SK-N-MC (cell line): ENCODE results near the gene GNPTAB.
A peak's percentile ranks its signal among the peaks of the same experiment; 100 is the strongest.

ENCODE experiments used
- DNase-seq: peaks from one replicate; pipeline ENCODE4 v3.0.0-alpha.2; 2011; ENCODE audit warnings: low read depth, low spot score
- H3K27ac ChIP-seq: fragments of 200-600 bp; sonication (generic); 2 replicates; pipeline ENCODE4 v1.5.1; 2016; ENCODE audit warnings: mixed run types
- H3K36me3 ChIP-seq: fragments of 200-600 bp; sonication (generic); 2 replicates; pipeline ENCODE4 v1.6.1; 2017; ENCODE audit warnings: antibody characterized with exemption, low read length, mixed read lengths; ENCODE audit not compliant: insufficient read depth
- H3K4me3 ChIP-seq: fragments of 200-600 bp; sonication (generic); 2 replicates; pipeline ENCODE4 v1.5.1; 2016
- H3K9ac ChIP-seq: fragments of 200-600 bp; sonication (generic); 2 replicates; pipeline ENCODE4 v1.8.0; 2017; ENCODE audit warnings: mixed run types, mixed read lengths; ENCODE audit not compliant: insufficient read length
- H3K9me3 ChIP-seq: fragments of 200-600 bp; sonication (generic); 2 replicates; pipeline ENCODE4 v1.6.1; 2017; ENCODE audit warnings: low read depth, mild to moderate bottlenecking, antibody characterized with exemption, low read length, moderate library complexity, mixed read lengths
- EZH2 ChIP-seq: fragments of 200-600 bp; sonication (generic); IDR thresholded peaks from one replicate; pipeline ENCODE4 v1.6.1; 2017; ENCODE audit warnings: antibody characterized with exemption
- FOXP2 ChIP-seq: optimal IDR thresholded peaks from 2 replicates; pipeline ENCODE3; 2011; ENCODE audit warnings: mild to moderate bottlenecking, moderate library complexity; ENCODE audit not compliant: insufficient read depth; ENCODE audit errors: extremely low read length, control extremely low read depth
- POLR2AphosphoS5 ChIP-seq: IDR thresholded peaks from 2 replicates; pipeline ENCODE4 v1.6.1; 2012; ENCODE audit warnings: mild to moderate bottlenecking, low read depth, low read length, borderline replicate concordance

The GNPTAB gene

DNA sequence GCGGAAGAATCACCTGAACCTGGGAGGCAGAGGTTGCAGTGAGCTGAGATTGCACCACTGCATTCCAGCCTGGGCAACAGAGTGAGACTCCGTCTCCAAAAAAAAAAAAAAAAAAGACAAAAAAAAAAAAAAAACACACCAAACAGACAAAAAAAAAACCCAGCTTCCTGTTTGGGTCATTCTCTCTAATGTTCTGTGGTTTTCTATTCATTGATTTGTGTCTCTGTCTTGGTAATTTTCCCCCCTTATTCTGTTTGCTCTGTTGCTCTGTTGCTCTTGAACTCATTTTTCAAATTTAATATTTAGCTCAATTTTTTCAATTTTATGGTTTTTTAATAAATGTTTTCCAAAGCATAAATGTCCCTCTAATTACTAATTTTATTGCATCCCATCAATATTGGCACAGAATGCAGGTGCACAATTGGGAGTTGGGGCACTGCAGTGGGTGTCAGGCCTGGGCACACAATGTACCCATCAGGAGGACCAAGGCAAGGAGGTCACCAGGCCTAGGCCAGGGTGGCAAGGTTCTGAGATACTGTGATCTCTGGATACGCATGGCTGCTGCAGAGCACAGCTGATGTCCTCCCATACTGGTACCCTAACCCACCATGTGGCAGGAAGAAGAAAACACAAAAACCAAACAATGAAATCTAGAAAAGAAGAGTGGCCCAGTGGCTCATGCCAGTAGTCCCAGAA lies 8.0 kb upstream of the GNPTAB start:
- H3K4me3 ChIP-seq: no peak overlapping the region
- no peak overlapping the region for H3K9ac ChIP-seq
- no peaks in the 10 kb centered on the region for H3K36me3 ChIP-seq
- H3K9me3 ChIP-seq: no peaks in the 10 kb centered on the region
- TF ChIP-seq EZH2: no peak
- no peak for TF ChIP-seq FOXP2
- no peak for TF ChIP-seq POLR2AphosphoS5
- DNase-seq: no peak
- H3K27ac ChIP-seq: no peak overlapping the region

DNA sequence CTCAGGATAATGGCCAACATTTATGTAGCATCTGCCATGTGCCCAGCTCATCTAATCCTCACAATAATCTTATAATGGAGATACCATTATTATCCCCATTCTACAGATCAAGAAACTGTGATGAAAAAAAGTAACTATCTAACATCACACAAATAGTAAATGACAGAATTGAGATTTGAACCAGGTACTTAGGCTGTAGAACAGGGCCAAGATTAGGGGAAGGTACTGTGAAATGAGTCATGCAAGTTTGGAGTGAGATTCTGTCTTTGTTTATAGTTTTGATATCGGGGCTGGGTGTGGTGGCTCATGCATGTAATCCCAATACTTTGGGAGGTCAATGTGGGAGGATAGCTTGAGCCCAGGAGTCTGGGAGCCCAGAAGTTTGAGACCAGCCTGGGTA lies 1.3 kb upstream of the GNPTAB start:
- TF ChIP-seq FOXP2 (no peak), EZH2 (no peak), POLR2AphosphoS5 (no peak)
- Histone ChIP-seq H3K9me3 (no peaks in the 10 kb centered on the region), H3K9ac (no peak overlapping the region), H3K36me3 (no peaks in the 10 kb centered on the region), H3K4me3 (no peak overlapping the region), H3K27ac (no peak overlapping the region)
- DNase-seq: no peak

DNA sequence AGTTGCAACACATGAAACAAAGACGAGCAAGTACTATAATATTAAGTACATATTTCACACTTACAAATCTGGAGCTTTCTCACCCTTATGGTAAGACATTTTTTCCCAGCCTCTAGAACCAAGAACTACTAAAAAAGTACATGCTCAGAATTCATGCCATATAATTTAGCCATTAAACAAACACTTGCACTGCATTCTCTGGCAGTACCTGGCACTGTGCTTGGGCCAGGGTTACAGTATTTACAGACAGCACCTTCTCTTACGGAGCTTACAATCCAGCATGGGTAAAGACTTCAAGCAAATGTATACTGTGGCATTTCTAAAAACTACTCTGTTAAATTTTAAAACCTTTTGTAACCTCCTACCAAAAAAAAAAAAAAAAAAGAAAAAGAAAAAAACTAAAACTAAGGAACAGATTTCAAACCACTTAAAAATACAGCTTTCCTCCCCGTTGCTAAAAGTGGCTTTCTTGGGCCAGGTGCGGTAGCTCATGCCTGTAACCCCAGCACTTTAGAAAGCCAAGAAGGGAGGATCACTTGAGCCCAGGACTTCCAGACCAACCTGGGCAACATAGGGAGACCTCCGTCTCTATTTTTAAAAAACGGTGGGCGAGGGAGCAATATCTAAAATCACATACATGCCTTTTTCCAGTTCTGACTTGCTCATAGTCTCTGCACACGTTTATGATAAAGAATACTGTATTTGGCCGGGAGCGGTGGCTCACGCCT lies 956 bp downstream of the GNPTAB start:
- no peak overlapping the region for H3K27ac ChIP-seq

DNA sequence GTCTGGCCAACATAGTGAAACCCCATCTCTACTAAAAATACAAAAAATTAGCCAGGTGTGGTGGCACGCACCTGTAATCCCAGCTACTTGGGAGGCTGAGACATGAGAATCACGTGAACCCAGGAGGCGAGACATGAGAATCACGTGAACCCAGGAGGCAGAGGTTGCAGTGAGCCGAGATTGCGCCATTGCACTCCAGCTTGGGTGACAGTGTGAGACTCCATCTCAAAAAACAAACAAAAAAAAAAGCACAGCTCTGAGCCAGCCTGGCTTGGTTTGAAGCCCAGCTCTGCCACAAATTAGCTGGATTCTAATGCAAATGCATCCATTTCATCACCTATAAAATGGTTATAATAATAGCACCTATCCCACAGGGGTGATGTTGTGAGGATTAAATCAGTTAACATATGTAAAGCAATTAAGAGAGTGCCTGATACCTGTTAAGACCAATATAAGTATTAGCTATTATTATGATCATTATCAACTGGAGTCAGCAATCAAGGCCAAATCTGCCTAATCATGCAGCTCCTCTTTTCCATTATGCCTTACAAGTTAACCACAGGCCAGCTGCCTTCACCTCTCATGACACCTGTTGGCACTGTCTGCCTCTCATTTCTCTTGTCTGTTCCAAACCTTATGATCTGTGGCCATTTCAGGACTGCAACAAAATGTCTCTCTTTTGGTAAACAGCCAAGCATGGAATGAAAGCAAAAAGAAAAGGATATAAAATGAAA lies 2.1 kb downstream of the GNPTAB start:
- Histone ChIP-seq H3K27ac (no peak overlapping the region), H3K36me3 (no peaks in the 10 kb centered on the region)
- DNase-seq: no peak

More for the DNA sequence above, 956 bp downstream of the GNPTAB start:
- TF ChIP-seq FOXP2 (no peak), EZH2 (no peak), POLR2AphosphoS5 (no peak)
- Histone ChIP-seq H3K9me3 (no peaks in the 10 kb centered on the region), H3K36me3 (no peaks in the 10 kb centered on the region), H3K9ac (peak overlapping the region; percentile 66), H3K4me3 (peak overlapping the region; percentile 91)
- DNase-seq: no peak

DNA sequence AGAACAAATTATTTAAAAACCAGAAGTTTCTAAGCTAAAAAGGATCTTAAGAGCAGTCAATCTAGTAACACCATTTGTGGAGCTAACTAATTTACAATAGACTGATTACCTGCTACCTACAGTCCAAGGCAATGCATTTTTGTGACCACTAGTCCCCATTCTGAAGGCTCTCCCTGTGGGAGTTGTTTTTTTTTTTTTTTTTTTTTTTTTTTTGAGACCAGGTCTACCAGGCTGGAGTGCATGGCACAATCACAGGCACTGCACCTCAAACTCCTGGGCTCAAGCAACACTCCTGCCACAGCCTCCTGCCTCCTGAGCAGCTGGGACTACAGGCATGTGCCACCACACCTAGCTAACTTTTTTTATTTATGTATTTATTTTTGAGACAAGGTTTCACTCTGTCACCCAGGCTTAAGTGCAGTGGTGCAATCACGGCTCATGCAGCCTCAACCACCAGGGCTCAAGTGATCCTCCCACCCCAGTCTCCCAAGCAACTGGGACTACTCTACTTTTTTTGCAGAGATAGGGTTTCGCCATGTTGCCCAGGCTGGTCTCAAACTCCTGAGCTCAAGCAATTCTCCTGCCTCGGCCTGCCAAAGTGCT lies 3.9 kb downstream of the GNPTAB start:
- Histone ChIP-seq H3K36me3 (no peaks in the 10 kb centered on the region), H3K9me3 (no peaks in the 10 kb centered on the region), H3K27ac (no peak overlapping the region), H3K4me3 (no peak overlapping the region), H3K9ac (no peak overlapping the region)
- TF ChIP-seq POLR2AphosphoS5 (no peak), EZH2 (no peak), FOXP2 (no peak)
- no peak for DNase-seq

More for the DNA sequence above, 2.1 kb downstream of the GNPTAB start:
- H3K9me3 ChIP-seq: no peaks in the 10 kb centered on the region
- no peak overlapping the region for H3K9ac ChIP-seq
- no peak for TF ChIP-seq EZH2
- TF ChIP-seq POLR2AphosphoS5: no peak
- no peak for TF ChIP-seq FOXP2
- H3K4me3 ChIP-seq: no peak overlapping the region

DNA sequence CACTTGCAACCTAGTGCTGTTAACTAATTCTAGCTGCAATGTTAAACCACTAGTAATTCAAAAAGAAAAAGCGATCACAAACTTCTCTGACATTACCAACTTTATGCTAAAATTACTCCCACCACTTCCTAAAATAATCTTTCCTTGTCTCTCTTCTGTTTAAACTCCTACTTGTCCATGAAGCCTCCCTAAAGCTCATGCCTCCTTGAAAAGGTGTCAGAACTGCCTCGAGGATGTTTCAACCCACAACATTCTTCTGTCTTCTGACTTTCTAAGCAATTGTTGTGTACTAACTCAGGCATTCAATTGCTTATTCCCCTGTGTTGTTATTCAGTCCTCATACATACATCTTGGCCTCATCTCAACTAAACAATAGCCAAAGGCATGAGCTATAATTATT lies 5.9 kb downstream of the GNPTAB start:
- Histone ChIP-seq H3K27ac (no peak overlapping the region), H3K9me3 (no peaks in the 10 kb centered on the region), H3K9ac (no peak overlapping the region), H3K4me3 (no peak overlapping the region), H3K36me3 (no peaks in the 10 kb centered on the region)
- DNase-seq: no peak
- TF ChIP-seq FOXP2: no peak
- no peak for TF ChIP-seq EZH2
- no peak for TF ChIP-seq POLR2AphosphoS5

DNA sequence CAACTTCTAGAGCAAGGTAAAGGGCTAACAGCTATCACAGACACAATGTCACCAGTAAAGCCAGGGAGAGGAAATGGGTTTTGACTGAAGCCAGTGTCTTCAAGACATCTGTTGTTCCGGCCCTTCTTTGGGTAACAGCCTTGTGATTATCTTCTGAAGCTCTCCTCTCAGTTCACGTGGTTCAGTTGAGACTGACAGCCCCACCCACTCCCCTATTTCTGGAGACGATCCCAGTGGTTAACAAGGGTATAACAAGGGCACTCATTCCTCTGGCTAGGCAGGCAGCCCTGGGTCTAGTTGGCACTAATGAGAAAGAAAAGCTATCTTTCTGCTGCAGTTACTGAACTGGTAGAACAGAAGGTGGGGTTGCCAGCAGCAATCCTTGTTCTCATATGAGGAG lies 6.9 kb downstream of the GNPTAB start:
- H3K27ac ChIP-seq: no peak overlapping the region
- H3K9me3 ChIP-seq: no peaks in the 10 kb centered on the region

DNA sequence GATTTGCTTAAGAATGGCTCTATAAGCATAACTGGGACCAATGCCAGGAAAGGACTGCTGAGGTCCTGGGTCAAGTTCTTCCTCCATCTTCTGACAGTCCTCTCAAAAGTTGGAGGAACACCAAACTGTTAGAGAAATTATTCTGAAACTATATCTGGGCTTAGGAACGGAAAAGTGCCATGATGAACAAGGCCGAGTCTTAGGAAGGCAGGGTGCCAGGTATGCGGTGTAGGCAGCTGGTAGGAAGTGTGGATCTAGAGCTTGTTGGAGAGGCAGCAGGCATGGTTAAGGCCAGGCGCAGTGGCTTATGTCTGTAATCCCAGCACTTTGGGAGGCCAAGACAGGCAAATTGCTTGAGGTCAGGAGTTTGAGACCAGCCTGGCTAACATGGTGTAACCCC lies 7.7 kb downstream of the GNPTAB start:
- H3K27ac ChIP-seq: no peak overlapping the region
- TF ChIP-seq FOXP2 (no peak), EZH2 (no peak), POLR2AphosphoS5 (no peak)
- no peak overlapping the region for H3K9ac ChIP-seq
- DNase-seq: no peak
- H3K9me3 ChIP-seq: no peaks in the 10 kb centered on the region
- no peaks in the 10 kb centered on the region for H3K36me3 ChIP-seq
- H3K4me3 ChIP-seq: no peak overlapping the region

More for the DNA sequence above, 6.9 kb downstream of the GNPTAB start:
- H3K4me3 ChIP-seq: no peak overlapping the region
- TF ChIP-seq FOXP2: no peak
- no peak for TF ChIP-seq EZH2
- no peak for TF ChIP-seq POLR2AphosphoS5
- H3K9ac ChIP-seq: no peak overlapping the region
- no peaks in the 10 kb centered on the region for H3K36me3 ChIP-seq
- DNase-seq: no peak
